ENCODE results near the gene KISS1. TPM values are rescaled to one million over a fixed set of nuclear protein-coding genes. Genes with fewer than 3 reads are reported as not detected.
A peak's percentile ranks its signal among the peaks of the same experiment; 100 is the strongest.

Gene KISS1
- total RNA-seq, 6 experiments from 2014 or later = 2.6 to 4.3 (median 3.6) TPM

- no peaks in the 10 kb centered on the region for H3K9me3 Mint-ChIP-seq
- no peak overlapping the region for H3K4me3 Mint-ChIP-seq
- no peak overlapping the region for H3K27ac Mint-ChIP-seq
- TF ChIP-seq, protein P1, sequence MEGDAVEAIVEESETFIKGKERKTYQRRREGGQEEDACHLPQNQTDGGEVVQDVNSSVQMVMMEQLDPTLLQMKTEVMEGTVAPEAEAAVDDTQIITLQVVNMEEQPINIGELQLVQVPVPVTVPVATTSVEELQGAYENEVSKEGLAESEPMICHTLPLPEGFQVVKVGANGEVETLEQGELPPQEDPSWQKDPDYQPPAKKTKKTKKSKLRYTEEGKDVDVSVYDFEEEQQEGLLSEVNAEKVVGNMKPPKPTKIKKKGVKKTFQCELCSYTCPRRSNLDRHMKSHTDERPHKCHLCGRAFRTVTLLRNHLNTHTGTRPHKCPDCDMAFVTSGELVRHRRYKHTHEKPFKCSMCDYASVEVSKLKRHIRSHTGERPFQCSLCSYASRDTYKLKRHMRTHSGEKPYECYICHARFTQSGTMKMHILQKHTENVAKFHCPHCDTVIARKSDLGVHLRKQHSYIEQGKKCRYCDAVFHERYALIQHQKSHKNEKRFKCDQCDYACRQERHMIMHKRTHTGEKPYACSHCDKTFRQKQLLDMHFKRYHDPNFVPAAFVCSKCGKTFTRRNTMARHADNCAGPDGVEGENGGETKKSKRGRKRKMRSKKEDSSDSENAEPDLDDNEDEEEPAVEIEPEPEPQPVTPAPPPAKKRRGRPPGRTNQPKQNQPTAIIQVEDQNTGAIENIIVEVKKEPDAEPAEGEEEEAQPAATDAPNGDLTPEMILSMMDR (IDR thresholded peaks at IDR 0.05) = no peak
- H3K27me3 Mint-ChIP-seq (ENCODE audit: insufficient read depth) = no peaks in the 10 kb centered on the region
- DNase-seq = no peak
- no peaks in the 10 kb centered on the region for H3K36me3 Mint-ChIP-seq (ENCODE audit: low read depth)
- H3K4me1 Mint-ChIP-seq (ENCODE audit: low read depth) = peaks cover 50% of the 10 kb centered on the region
Observed at GRCh38 chr1:204201348-204202040, 5.2 kb upstream of the KISS1 start.

- Mint-ChIP-seq H3K4me1 (ENCODE audit: low read depth) (peaks cover 54% of the 10 kb centered on the region), H3K27ac (peak overlapping the region; percentile 72), H3K4me3 (no peak overlapping the region), H3K36me3 (ENCODE audit: low read depth) (no peaks in the 10 kb centered on the region), H3K9me3 (no peaks in the 10 kb centered on the region), H3K27me3 (ENCODE audit: insufficient read depth) (no peaks in the 10 kb centered on the region)
- TF ChIP-seq, protein P1 (IDR thresholded peaks at IDR 0.05) = no peak
- no peak for DNase-seq
Observed at GRCh38 chr1:204199579-204199978, 3.3 kb upstream of the KISS1 start.

GRCh38 chr1:204198348-204199340 lies 2.4 kb upstream of the KISS1 start:
- Mint-ChIP-seq H3K9me3 (no peaks in the 10 kb centered on the region), H3K36me3 (ENCODE audit: low read depth) (no peaks in the 10 kb centered on the region), H3K27ac (peak overlapping the region; percentile 72), H3K4me1 (ENCODE audit: low read depth) (peaks cover 57% of the 10 kb centered on the region), H3K4me3 (0 out of 2 replicates have a peak overlapping the region, but pooled peaks have one; percentile 27), H3K27me3 (ENCODE audit: insufficient read depth) (no peaks in the 10 kb centered on the region)
- DNase-seq = peak; percentile 92
- TF ChIP-seq, protein P1 (IDR thresholded peaks at IDR 0.05) = peak; percentile 61

- H3K4me1 Mint-ChIP-seq (ENCODE audit: low read depth) = peaks cover 57% of the 10 kb centered on the region
- peaks cover 3% of the 10 kb centered on the region; the same call in 1 of the 2 replicates for H3K27me3 Mint-ChIP-seq (ENCODE audit: insufficient read depth)
- TF ChIP-seq, protein P1 (IDR thresholded peaks at IDR 0.05) = no peak
- DNase-seq = no peak
- no peaks in the 10 kb centered on the region for H3K36me3 Mint-ChIP-seq (ENCODE audit: low read depth)
- H3K27ac Mint-ChIP-seq = no peak overlapping the region
- H3K9me3 Mint-ChIP-seq = no peaks in the 10 kb centered on the region
- no peak overlapping the region for H3K4me3 Mint-ChIP-seq
Observed at GRCh38 chr1:204197068-204197467, 777 bp upstream of the KISS1 start.

- TF ChIP-seq, protein P1 (IDR thresholded peaks at IDR 0.05) = no peak
- Mint-ChIP-seq H3K4me1 (ENCODE audit: low read depth) (peaks cover 72% of the 10 kb centered on the region), H3K27ac (no peak overlapping the region), H3K9me3 (no peaks in the 10 kb centered on the region), H3K4me3 (no peak overlapping the region), H3K36me3 (ENCODE audit: low read depth) (no peaks in the 10 kb centered on the region), H3K27me3 (ENCODE audit: insufficient read depth) (peaks cover 5% of the 10 kb centered on the region; the same call in 1 of the 2 replicates)
- DNase-seq = no peak
Observed at GRCh38 chr1:204194771-204195170, 1.5 kb downstream of the KISS1 start.

Measured in HFFc6 (cell line).